Measurements from ENCODE around the gene CTNNBL1. TPM values are rescaled to one million over a fixed set of nuclear protein-coding genes. Genes with fewer than 3 reads are reported as not detected.

Gene CTNNBL1
- total RNA-seq, 4 donors from 2014 or later: 24.2 to 34.9 (median 31.6) TPM

DNA sequence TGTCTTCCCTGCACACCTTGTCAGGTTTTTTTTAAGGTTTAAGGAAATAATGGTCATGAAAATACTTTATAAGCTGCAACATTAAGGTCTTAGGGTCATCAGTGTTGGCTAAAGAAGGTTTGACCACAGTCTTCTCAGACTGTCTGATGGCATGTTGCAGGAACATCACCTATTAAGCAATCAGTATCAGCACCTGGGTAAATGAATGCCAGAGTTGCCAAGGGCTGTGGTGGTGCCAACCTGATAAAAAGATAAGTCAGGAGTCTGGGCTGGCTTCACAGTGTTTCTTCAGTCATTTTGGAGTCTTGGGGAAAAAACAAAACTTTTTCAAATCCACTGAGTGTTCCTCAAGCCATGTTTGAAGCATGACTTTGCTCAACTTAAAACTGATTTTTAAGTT is 147.6 kb downstream of the CTNNBL1 start:
- ATAC-seq (ENCODE audit: low FRiP score) (no peak), DNase-seq (ENCODE audit: low spot score) (no peak)
- TF ChIP-seq, protein P1, sequence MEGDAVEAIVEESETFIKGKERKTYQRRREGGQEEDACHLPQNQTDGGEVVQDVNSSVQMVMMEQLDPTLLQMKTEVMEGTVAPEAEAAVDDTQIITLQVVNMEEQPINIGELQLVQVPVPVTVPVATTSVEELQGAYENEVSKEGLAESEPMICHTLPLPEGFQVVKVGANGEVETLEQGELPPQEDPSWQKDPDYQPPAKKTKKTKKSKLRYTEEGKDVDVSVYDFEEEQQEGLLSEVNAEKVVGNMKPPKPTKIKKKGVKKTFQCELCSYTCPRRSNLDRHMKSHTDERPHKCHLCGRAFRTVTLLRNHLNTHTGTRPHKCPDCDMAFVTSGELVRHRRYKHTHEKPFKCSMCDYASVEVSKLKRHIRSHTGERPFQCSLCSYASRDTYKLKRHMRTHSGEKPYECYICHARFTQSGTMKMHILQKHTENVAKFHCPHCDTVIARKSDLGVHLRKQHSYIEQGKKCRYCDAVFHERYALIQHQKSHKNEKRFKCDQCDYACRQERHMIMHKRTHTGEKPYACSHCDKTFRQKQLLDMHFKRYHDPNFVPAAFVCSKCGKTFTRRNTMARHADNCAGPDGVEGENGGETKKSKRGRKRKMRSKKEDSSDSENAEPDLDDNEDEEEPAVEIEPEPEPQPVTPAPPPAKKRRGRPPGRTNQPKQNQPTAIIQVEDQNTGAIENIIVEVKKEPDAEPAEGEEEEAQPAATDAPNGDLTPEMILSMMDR (IDR thresholded peaks at IDR 0.05): no peak

DNA sequence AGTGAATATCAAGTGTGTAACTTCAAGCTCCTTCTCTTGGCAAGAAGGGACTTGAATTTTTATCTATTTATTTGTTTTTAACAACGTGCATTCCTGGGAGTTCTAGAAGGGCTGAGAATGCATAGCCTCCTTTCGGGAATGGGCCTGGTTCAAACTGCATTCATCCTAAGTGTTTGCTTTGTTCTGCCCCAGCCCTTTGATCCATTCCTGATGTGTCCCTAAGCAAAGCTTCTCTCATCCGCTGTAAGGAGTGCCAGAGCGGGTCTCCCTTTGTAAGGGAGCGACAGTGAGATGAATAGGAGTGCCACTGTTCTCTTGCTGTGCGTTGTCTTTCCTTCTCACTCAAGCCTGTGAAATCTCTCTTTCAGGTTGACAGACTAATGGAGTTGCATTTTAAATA is 148.1 kb downstream of the CTNNBL1 start:
- DNase-seq (ENCODE audit: low spot score) (no peak), ATAC-seq (ENCODE audit: low FRiP score) (no peak)
- TF ChIP-seq, protein P1 (IDR thresholded peaks at IDR 0.05): no peak

DNA sequence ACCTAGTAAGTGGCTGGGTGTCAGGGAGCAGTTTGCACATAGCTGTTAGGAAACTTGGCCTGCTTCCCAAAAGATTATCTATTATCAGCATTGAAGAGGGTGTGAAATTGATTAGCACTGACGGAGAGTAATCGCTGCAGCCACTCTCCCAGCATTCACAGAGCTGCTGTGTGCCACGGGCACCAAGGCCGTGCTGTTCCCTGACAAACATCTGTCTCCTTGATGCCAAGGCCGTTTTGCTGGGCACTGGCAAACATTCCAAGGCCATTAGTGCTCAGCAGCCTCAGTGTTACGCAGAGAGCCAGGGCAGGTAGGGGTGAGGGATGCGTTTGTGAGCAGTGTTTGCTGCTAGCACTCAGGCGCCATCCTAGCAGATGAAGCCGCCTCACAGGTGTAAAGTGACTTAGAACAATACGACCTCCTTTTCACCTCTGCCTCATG is 151.4 kb downstream of the CTNNBL1 start:
- DNase-seq (ENCODE audit: low spot score) (no peak), ATAC-seq (ENCODE audit: low FRiP score) (no peak)
- TF ChIP-seq, protein P1 (IDR thresholded peaks at IDR 0.05): no peak

DNA sequence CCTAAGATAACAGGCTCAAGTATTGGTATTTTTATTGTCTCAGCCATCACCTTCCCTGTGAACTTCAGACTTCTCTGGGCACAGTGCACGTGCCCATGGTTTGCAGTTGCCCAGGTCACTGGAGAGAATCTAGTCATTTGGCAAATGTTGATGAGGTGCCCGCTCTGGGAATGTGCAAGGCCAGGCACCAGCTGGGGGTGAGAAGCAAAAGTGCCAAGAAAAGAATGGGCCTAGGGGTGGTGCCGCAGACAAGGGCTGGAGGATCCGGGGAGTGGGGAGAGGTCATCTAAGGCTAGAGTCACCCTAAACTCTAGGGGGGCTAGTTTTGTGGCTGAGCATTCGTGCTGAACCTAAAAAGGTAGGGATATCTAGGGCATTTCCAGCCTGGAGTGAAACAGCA is 152.0 kb downstream of the CTNNBL1 start:
- ATAC-seq (ENCODE audit: low FRiP score) (no peak), DNase-seq (ENCODE audit: low spot score) (no peak)
- TF ChIP-seq, protein P1 (IDR thresholded peaks at IDR 0.05): no peak

DNA sequence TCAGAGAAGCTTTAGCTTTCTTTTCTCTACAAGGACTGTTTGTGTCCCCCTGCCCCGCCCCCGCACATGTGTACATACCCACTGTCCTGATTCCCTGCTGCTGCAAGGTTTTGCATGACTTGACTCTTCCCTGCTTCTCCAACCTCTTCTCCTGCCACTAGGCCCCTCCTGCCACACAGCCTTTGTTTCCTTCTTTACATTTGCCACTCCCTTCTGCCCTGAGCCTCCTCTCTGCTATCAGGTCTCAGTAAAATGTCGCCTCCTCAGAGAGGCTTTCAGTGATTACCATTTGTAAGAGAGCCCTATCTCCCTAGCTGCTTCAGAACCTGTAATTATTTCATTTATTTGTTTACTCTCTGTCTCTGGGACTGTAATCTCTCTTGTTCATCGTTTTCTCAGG is 152.7 kb downstream of the CTNNBL1 start:
- ATAC-seq (ENCODE audit: low FRiP score) (no peak), DNase-seq (ENCODE audit: low spot score) (no peak)
- TF ChIP-seq, protein P1 (IDR thresholded peaks at IDR 0.05): no peak

DNA sequence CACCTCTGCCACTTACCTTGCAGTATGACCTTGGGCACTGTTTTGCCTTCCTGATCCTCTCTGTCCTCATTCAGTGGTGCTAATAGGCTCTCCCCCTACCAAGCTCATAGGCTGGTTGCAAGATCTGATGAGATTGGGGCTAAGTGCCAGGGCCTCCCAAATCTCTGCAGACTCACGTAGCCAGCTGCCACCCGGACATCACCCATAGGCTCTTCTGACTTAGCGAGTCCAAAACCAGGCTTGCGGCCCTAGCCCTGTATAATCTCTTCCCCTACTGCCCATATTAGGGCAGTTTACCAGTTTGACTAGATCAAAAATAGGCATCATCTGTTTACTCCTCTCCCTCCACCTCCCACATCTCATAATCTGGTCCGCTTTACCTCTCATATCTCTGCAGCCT is 154.9 kb downstream of the CTNNBL1 start:
- TF ChIP-seq, protein P1 (IDR thresholded peaks at IDR 0.05): no peak
- no peak for ATAC-seq (ENCODE audit: low FRiP score)
- DNase-seq (ENCODE audit: low spot score): no peak

DNA sequence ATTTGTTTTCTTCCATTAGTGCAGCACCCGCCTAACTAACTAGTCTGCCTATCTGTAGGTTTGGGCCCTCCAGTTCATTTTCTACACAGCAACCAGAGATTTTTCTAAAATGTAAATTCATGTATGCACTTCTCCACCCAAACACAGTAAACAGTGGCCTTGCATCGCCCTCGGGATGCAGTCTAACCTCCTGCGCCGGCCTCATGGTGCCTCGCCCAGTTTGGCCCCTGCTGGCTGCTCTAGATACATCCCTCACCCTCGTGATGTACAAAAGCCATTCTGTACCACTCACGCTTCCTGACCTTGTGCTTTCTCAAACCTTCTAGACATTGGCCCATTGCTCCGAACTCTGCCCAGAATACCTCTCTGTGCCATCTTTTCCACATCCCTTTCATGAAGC is 155.3 kb downstream of the CTNNBL1 start:
- TF ChIP-seq, protein P1 (IDR thresholded peaks at IDR 0.05): no peak
- ATAC-seq (ENCODE audit: low FRiP score): no peak

More for the DNA sequence above, 155.3 kb downstream of the CTNNBL1 start:
- no peak for DNase-seq (ENCODE audit: low spot score)
